Coronary artery (tissue), 2 donors: Measurements from ENCODE around the gene ASXL2.

Experiments
- DNase-seq: peaks from one replicate; pipeline ENCODE4 v3.0.0-alpha.2; 2017; ENCODE audit warnings: low spot score
- H3K27ac ChIP-seq, 2 donors: fragments of 200-600 bp; sonication (generic); one replicate each; pipeline ENCODE4 v1.5.1; 2016 to 2019
- H3K4me3 ChIP-seq: fragments of 200-600 bp; sonication (generic); 2 replicates; pipeline ENCODE4 v1.5.1; 2016; ENCODE audit warnings: mild to moderate bottlenecking, moderate library complexity
- CTCF ChIP-seq: fragments of 200-600 bp; sonication (generic); IDR thresholded peaks from one replicate; pipeline ENCODE4 v1.5.1; 2019; ENCODE audit warnings: antibody characterized with exemption

ASXL2 gene

DNA sequence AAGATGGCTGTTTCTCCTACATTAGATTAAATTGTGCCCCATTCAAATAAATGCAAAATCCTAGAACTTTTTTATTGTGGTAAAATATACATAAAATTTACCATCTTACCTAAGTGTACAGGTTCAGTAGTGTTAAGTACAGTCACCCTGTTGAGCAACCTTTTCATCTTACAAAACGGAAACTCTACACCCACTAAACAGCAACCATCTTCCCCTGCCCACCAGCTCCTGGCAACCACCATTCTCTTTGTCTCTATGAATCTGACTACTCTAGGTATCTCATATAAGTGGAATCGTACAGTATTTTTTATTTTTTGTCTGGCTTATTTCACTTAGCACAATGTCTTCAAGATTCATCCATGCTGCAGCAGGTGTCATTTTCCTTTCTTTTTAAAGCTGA, 53.0 kb downstream of the ASXL2 start:
- TF ChIP-seq CTCF, result no peak
- H3K4me3 ChIP-seq, result no peak overlapping the region
- H3K27ac ChIP-seq, result no peak overlapping the region
- no peak for DNase-seq

- H3K4me3 ChIP-seq, result no peak overlapping the region
- TF ChIP-seq CTCF, result no peak
- no peak for DNase-seq
- H3K27ac ChIP-seq, result no peak overlapping the region
Observed at GRCh38 chr2:25824718-25825117, 53.6 kb downstream of the ASXL2 start.

- DNase-seq, result no peak
- no peak for TF ChIP-seq CTCF
- Histone ChIP-seq H3K4me3 (no peak overlapping the region), H3K27ac (no peak overlapping the region)
Observed at GRCh38 chr2:25824216-25824615, 54.1 kb downstream of the ASXL2 start.

GRCh38 chr2:25822190-25823117, 55.8 kb downstream of the ASXL2 start:
- no peak overlapping the region for H3K27ac ChIP-seq
- DNase-seq, result no peak

GRCh38 chr2:25821225-25822056, 56.8 kb downstream of the ASXL2 start:
- TF ChIP-seq CTCF, result no peak
- no peak overlapping the region for H3K27ac ChIP-seq
- no peak overlapping the region for H3K4me3 ChIP-seq
- DNase-seq, result no peak

More at GRCh38 chr2:25822190-25823117, 55.8 kb downstream of the ASXL2 start:
- no peak for TF ChIP-seq CTCF
- no peak overlapping the region for H3K4me3 ChIP-seq

DNA sequence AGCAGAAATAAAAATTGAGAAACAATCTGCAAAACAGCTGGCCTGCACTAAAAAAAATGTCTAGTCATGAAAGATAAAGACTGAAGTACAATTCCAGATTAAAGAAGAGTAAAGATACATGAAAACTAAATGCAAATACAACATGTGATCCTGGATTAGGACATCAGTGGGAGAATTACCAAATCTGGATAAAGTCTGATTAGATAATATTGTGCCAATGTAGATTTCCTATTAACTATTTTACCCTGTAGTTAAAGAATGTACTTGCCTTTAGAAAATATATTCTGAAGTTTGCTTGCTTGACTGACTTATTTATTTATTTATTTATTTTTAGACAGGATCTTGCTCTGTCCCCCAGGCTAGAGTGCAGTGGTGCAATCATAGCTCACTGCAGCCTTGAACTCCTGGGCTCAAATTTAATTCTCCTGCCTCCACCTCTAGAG, 58.7 kb downstream of the ASXL2 start:
- Histone ChIP-seq H3K4me3 (no peak overlapping the region), H3K27ac (no peak overlapping the region)
- TF ChIP-seq CTCF, result no peak
- DNase-seq, result no peak
